A673 (cell line): ENCODE measurements around the gene PML.

Experiments used
- EZH2 ChIP-seq: fragments of 200-600 bp; sonication (generic); IDR thresholded peaks from 2 replicates; pipeline ENCODE4 v1.6.1; 2017; ENCODE audit warnings: borderline replicate concordance, low read depth, mild to moderate bottlenecking, mixed read lengths, antibody characterized with exemption, low read length; ENCODE audit not compliant: poor library complexity, severe bottlenecking
- TF ChIP-seq, protein P1 (sequence below): fragments of 300-800, 200-600 bp; sonication (generic); conservative IDR thresholded peaks from 2 replicates; pipeline ENCODE4 v1.5.1; 2017; ENCODE audit warnings: low read depth, mild to moderate bottlenecking, antibody characterized with exemption, low read length, moderate library complexity, mixed read lengths

DNA sequence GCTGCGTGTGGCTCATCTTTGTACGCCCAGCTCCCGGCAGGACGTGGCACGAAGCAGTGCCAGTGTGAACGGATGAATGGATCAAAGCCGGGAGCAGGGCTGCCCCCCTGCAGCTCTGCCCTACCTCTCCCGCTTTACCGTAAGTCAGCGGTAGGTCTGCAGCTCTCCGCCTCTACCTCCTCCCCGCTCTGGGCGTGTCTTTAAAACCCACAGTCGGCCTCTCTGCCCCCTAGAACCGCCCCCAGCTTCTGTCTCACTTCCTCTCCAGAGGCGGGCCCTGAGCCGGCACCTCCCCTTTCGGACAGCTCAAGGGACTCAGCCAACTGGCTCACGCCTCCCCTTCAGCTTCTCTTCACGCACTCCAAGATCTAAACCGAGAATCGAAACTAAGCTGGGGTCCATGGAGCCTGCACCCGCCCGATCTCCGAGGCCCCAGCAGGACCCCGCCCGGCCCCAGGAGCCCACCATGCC, at the start of gene PML:
- TF ChIP-seq, protein P1, sequence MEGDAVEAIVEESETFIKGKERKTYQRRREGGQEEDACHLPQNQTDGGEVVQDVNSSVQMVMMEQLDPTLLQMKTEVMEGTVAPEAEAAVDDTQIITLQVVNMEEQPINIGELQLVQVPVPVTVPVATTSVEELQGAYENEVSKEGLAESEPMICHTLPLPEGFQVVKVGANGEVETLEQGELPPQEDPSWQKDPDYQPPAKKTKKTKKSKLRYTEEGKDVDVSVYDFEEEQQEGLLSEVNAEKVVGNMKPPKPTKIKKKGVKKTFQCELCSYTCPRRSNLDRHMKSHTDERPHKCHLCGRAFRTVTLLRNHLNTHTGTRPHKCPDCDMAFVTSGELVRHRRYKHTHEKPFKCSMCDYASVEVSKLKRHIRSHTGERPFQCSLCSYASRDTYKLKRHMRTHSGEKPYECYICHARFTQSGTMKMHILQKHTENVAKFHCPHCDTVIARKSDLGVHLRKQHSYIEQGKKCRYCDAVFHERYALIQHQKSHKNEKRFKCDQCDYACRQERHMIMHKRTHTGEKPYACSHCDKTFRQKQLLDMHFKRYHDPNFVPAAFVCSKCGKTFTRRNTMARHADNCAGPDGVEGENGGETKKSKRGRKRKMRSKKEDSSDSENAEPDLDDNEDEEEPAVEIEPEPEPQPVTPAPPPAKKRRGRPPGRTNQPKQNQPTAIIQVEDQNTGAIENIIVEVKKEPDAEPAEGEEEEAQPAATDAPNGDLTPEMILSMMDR = no peak
- no peak for TF ChIP-seq EZH2
